Kidney glomerular epithelial cell (primary cell): Measurements from ENCODE around the gene CDC42BPB.

Experiments
- DNase-seq: peaks from one replicate; lab custom pipeline; 2025; lab: John Stamatoyannopoulos, UW

Gene CDC42BPB

GRCh38 chr14:102993523-102993922 lies 63.8 kb downstream of the CDC42BPB start:
- DNase-seq: peak; percentile 10

GRCh38 chr14:102991376-102991775 lies 66.0 kb downstream of the CDC42BPB start:
- no peak for DNase-seq

GRCh38 chr14:102988054-102988453 lies 69.3 kb downstream of the CDC42BPB start:
- no peak for DNase-seq

- DNase-seq: no peak
Measured at GRCh38 chr14:102986810-102987579, 70.4 kb downstream of the CDC42BPB start.

- DNase-seq: no peak
Measured at GRCh38 chr14:102985665-102986064, 71.7 kb downstream of the CDC42BPB start.

GRCh38 chr14:102984336-102985102 lies 72.8 kb downstream of the CDC42BPB start:
- DNase-seq: no peak

GRCh38 chr14:102983496-102983895 lies 73.9 kb downstream of the CDC42BPB start:
- no peak for DNase-seq

GRCh38 chr14:102982852-102983470 lies 74.4 kb downstream of the CDC42BPB start:
- DNase-seq: no peak

- no peak for DNase-seq
Measured at GRCh38 chr14:102980409-102980810, 76.9 kb downstream of the CDC42BPB start.

- DNase-seq: no peak
Measured at GRCh38 chr14:102979406-102979805, 77.9 kb downstream of the CDC42BPB start.

- no peak for DNase-seq
Measured at GRCh38 chr14:102977475-102977874, 79.9 kb downstream of the CDC42BPB start.

- DNase-seq: no peak
Measured at GRCh38 chr14:102975662-102976061, 81.7 kb downstream of the CDC42BPB start.

GRCh38 chr14:102973706-102974285 lies 83.6 kb downstream of the CDC42BPB start:
- DNase-seq: no peak

- no peak for DNase-seq
Measured at GRCh38 chr14:102971836-102972606, 85.3 kb downstream of the CDC42BPB start.

- no peak for DNase-seq
Measured at GRCh38 chr14:102971314-102971713, 86.0 kb downstream of the CDC42BPB start.

- DNase-seq: no peak
Measured at GRCh38 chr14:102970496-102970895, 86.9 kb downstream of the CDC42BPB start.

GRCh38 chr14:102969901-102970300 lies 87.4 kb downstream of the CDC42BPB start:
- DNase-seq: no peak

- no peak for DNase-seq
Measured at GRCh38 chr14:102969060-102969791, 88.1 kb downstream of the CDC42BPB start.

GRCh38 chr14:102968306-102968705 lies 89.0 kb downstream of the CDC42BPB start:
- DNase-seq: no peak

GRCh38 chr14:102967506-102967795 lies 89.9 kb downstream of the CDC42BPB start:
- DNase-seq: no peak
